ENCODE data around the gene PJA2.

DNA sequence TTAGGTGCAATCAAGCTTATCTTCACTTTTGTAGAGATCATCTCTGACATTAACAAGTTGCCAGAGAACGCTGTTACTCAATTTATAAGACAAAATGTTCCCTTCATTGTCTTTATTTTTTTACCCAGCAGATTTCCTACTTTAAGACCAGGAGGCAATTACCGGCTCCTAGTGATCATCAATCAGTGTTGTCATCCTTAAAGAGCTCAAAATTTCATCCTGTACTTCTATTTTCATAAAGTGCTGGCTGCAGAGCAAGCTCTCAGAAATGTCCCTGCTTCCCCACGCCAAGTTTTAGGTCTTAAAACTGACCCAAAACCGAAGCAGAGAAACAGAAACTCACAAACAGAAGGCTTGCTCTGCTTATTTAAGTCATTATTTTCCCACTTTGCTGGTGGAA lies 82.9 kb downstream of the PJA2 start:
- TF ChIP-seq, protein P1, sequence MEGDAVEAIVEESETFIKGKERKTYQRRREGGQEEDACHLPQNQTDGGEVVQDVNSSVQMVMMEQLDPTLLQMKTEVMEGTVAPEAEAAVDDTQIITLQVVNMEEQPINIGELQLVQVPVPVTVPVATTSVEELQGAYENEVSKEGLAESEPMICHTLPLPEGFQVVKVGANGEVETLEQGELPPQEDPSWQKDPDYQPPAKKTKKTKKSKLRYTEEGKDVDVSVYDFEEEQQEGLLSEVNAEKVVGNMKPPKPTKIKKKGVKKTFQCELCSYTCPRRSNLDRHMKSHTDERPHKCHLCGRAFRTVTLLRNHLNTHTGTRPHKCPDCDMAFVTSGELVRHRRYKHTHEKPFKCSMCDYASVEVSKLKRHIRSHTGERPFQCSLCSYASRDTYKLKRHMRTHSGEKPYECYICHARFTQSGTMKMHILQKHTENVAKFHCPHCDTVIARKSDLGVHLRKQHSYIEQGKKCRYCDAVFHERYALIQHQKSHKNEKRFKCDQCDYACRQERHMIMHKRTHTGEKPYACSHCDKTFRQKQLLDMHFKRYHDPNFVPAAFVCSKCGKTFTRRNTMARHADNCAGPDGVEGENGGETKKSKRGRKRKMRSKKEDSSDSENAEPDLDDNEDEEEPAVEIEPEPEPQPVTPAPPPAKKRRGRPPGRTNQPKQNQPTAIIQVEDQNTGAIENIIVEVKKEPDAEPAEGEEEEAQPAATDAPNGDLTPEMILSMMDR (IDR thresholded peaks at IDR 0.05; ENCODE audit: low read length), result no peak
- TF ChIP-seq EZH2 (optimal IDR thresholded peaks at IDR 0.05; ENCODE audit: low read depth, low read length), result no peak
- no peak for TF ChIP-seq EZH2phosphoT487 (IDR thresholded peaks at IDR 0.05; ENCODE audit: low read length)

All from MM.1S (cell line).